Spleen (tissue), 7 donors: ENCODE measurements around the gene LDLRAD4.

ENCODE experiments used
- CTCF ChIP-seq, 11 experiments: fragments of 200-600 bp in 7 of 11; fragments of 450-650 bp in 4 of 11; sonication (generic) in 4 of 11; IDR thresholded peaks in 8 of 11; conservative IDR thresholded peaks in 3 of 11; 1 replicate in 7 of 11; 2 replicates in 4 of 11; pipeline versions ENCODE4 v1.4.0 to v1.8.0; 2016 to 2021; ENCODE audit warnings: antibody characterized with exemption in 11 of 11, inconsistent platforms in 4 of 11, mild to moderate bottlenecking in 1 of 11
- POLR2A ChIP-seq, 3 donors: fragments of 450-650 bp; IDR thresholded peaks; one replicate each; pipeline ENCODE4 v1.5.1; 2017; ENCODE audit warnings: antibody characterized with exemption in 3 of 3, mild to moderate bottlenecking in 1 of 3
- donor health status: DM: no; HTN: no; CAD: no; lungs with moderate emphysema.
- donor health status: DM: no; HTN: no; CAD: no.
- donor health status: DM: no; HTN: no; CAD: no.

- TF ChIP-seq POLR2A (IDR thresholded peaks at IDR 0.05) (no peak), CTCF (IDR thresholded peaks at IDR 0.05 in 8 of 11, conservative IDR thresholded peaks at IDR 0.05 in 3 of 11) (no peak)
These were observed 90.6 kb downstream of the LDLRAD4 start for GRCh38 chr18:13309031-13309747.
